Panc1 (cell line): ENCODE measurements around the gene PRR5L. TPM values are rescaled to one million over a fixed set of nuclear protein-coding genes. Genes with fewer than 3 reads are reported as not detected.

ENCODE experiments used
- ATAC-seq: fragments of 200-7000 bp; cut with Tn5 transposase; 2 replicates; pipeline ENCODE4 v1.9.1; 2020; ENCODE audit warnings: mild to moderate bottlenecking, moderate library complexity
- BruUV-seq: library from RNA; stranded (reverse); fragments of 400-500 nt; replicated peaks from 2 replicates; lab custom pipeline; 2021; lab: Mats Ljungman, UMichigan
- CTCF ChIA-PET: fragments of 300-600 bp; sonication (Branson Sonifier 250); formaldehyde crosslinking; loops from one replicate; lab custom pipeline; 2022; ENCODE audit warnings: antibody characterized with exemption; lab: Charles Lee
- POLR2A ChIA-PET: fragments of 300-600 bp; sonication (Branson Sonifier 250); formaldehyde crosslinking; loops from one replicate; lab custom pipeline; 2022; ENCODE audit warnings: antibody characterized with exemption; lab: Charles Lee
- DNase-seq: peaks from one replicate; pipeline ENCODE4 v3.0.0-alpha.2; 2010; ENCODE audit warnings: low read depth, low spot score
- H3K27ac ChIP-seq: 2 replicates; pipeline ENCODE4 v1.5.1; 2011; ENCODE audit warnings: mild to moderate bottlenecking, low read length, inconsistent platforms
- H3K27me3 ChIP-seq: fragments of 200-500 bp; sonication (Bioruptor generic); 2 replicates; pipeline ENCODE4 v1.6.0; 2014; ENCODE audit warnings: low read length, inconsistent platforms; ENCODE audit not compliant: control insufficient read depth, insufficient read depth
- H3K36me3 ChIP-seq: fragments of 200-500 bp; sonication (Bioruptor generic); 2 replicates; pipeline ENCODE4 v1.5.1; 2014; ENCODE audit warnings: inconsistent platforms, mild to moderate bottlenecking, low read length, moderate library complexity; ENCODE audit not compliant: control insufficient read depth, insufficient read depth
- H3K4me1 ChIP-seq: 2 replicates; pipeline ENCODE4 v1.5.1; 2011; ENCODE audit warnings: inconsistent platforms, mild to moderate bottlenecking, low read length, moderate library complexity; ENCODE audit not compliant: control insufficient read depth, insufficient read depth
- H3K4me3 ChIP-seq, 2 experiments: 2 replicates each; pipeline ENCODE4 v1.5.1; 2011 to 2012; ENCODE audit warnings: low read depth in 2 of 2, low read length in 2 of 2, mild to moderate bottlenecking in 2 of 2, inconsistent platforms in 1 of 2, moderate library complexity in 1 of 2
- H3K9me3 ChIP-seq: fragments of 200-500 bp; sonication (Bioruptor generic); 2 replicates; pipeline ENCODE4 v1.5.1; 2014; ENCODE audit warnings: low read depth, mild to moderate bottlenecking, inconsistent platforms, low read length, moderate library complexity; ENCODE audit not compliant: control insufficient read depth, insufficient read depth
- POLR2AphosphoS5 ChIP-seq: IDR thresholded peaks from 2 replicates; pipeline ENCODE4 v1.6.1; 2012; ENCODE audit warnings: mild to moderate bottlenecking, low read depth, low read length, moderate library complexity
- SIN3A ChIP-seq: IDR thresholded peaks from 2 replicates; pipeline ENCODE4 v1.6.1; 2012; ENCODE audit warnings: low read depth, mild to moderate bottlenecking, low read length, moderate library complexity, borderline replicate concordance; ENCODE audit not compliant: insufficient read depth
- TCF7L2 ChIP-seq: IDR thresholded peaks from 2 replicates; pipeline ENCODE4 v1.6.1; 2011; ENCODE audit warnings: mild to moderate bottlenecking, low read depth, low read length, inconsistent platforms
- in situ Hi-C: cut with HindIII; loops from 2 replicates; pipeline ENCODE4 v1.10.0; 2016; ENCODE audit warnings: low sequenced_read_pairs, low pct_unique_long_range_greater_than_20kb
- intact Hi-C: fragments of 100-400 bp; cut with micrococcal nuclease; formaldehyde crosslinking; loops from one replicate; pipeline ENCODE4 v1.10.0; 2022; ENCODE audit not compliant: unreplicated experiment
- total RNA-seq: library from RNA; stranded (reverse); gene quantifications from one replicate; pipeline ENCODE4 v1.2.1, GENCODE V29; 2021; ENCODE audit not compliant: unreplicated experiment
- TF ChIP-seq, protein P1 (sequence below), 2 experiments: IDR thresholded peaks; 2 replicates each; pipeline ENCODE4 v1.6.1; 2011 to 2012; ENCODE audit warnings: low read depth in 2 of 2, control low read depth in 1 of 2, low read length in 1 of 2, mild to moderate bottlenecking in 1 of 2, moderate library complexity in 1 of 2; ENCODE audit not compliant: insufficient read depth in 1 of 2
- TF ChIP-seq, protein P2 (sequence below): fragments of 450-650 bp; IDR thresholded peaks from 2 replicates; pipeline ENCODE4 v1.5.1; 2017; ENCODE audit warnings: mild to moderate bottlenecking

The PRR5L gene
- total RNA-seq, 1 experiment from 2014 or later = 0.36 TPM

DNA sequence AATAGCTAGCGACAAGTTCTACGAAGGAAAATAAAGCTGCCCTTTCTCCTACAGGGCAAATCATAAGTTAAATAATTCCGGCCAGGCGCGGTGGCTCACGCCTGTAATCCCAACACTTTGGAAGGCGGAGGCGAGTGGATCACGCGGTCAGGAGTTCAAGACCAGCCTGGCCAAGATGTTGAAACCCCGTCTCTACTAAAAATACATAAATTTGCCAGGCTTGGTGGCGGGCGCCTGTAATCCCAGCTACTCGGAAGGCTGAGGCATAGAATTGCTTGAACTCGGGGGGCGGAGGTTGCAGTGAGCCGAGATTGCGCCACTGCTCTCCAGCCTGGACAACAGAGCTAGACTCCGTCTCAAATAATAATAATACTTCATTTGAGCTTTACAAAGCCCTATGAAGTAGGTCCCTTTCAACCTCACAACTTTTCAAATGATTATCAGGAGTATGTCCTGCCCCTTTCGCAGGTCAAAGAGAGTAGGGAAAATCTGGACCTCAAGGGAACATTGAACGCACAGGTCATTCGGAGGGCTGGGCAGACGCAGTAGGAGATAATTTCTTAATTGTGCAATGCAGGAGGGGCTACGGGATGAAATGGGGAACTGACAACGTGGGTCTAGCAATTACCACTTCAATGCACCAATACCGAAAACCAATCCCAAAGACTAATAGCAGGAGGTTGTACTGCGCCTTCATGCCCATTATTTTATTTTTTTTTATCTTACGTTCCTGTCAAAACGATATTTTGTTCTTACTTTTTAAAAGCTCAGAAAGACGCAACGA is 7.5 kb upstream of the PRR5L start:
- ChIA-PET CTCF (interaction anchor here (0.6 to 0.7 kb wide), 3 partner anchors 47 to 787 kb away, joined by 4 to 8 read pairs (median 6); partner anchors contain the start of gene IFTAP), POLR2A (interaction anchor here (0.7 kb wide), 1 partner anchor 424 kb away, joined by 4 read pairs; no protein-coding TSS in a partner anchor)
- Histone ChIP-seq H3K9me3 (no peaks in the 10 kb centered on the region), H3K4me3 (peak overlapping the region; percentile 86 to 100), H3K4me1 (no peaks in the 10 kb centered on the region; the same call in 1 of the 2 replicates), H3K27me3 (no peaks in the 10 kb centered on the region), H3K27ac (peak overlapping the region; percentile 74), H3K36me3 (no peaks in the 10 kb centered on the region)
- ATAC-seq (peak; percentile 60), DNase-seq (no peak)
- intact Hi-C loops (no loop called here), in situ Hi-C loops (no loop called here)
- TSS peak; percentile 80 for BruUV-seq
- TF ChIP-seq TCF7L2 = no peak
- TF ChIP-seq, protein P1, sequence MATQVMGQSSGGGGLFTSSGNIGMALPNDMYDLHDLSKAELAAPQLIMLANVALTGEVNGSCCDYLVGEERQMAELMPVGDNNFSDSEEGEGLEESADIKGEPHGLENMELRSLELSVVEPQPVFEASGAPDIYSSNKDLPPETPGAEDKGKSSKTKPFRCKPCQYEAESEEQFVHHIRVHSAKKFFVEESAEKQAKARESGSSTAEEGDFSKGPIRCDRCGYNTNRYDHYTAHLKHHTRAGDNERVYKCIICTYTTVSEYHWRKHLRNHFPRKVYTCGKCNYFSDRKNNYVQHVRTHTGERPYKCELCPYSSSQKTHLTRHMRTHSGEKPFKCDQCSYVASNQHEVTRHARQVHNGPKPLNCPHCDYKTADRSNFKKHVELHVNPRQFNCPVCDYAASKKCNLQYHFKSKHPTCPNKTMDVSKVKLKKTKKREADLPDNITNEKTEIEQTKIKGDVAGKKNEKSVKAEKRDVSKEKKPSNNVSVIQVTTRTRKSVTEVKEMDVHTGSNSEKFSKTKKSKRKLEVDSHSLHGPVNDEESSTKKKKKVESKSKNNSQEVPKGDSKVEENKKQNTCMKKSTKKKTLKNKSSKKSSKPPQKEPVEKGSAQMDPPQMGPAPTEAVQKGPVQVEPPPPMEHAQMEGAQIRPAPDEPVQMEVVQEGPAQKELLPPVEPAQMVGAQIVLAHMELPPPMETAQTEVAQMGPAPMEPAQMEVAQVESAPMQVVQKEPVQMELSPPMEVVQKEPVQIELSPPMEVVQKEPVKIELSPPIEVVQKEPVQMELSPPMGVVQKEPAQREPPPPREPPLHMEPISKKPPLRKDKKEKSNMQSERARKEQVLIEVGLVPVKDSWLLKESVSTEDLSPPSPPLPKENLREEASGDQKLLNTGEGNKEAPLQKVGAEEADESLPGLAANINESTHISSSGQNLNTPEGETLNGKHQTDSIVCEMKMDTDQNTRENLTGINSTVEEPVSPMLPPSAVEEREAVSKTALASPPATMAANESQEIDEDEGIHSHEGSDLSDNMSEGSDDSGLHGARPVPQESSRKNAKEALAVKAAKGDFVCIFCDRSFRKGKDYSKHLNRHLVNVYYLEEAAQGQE (IDR thresholded peaks at IDR 0.05; ENCODE audit: insufficient read depth in 1 of 2, low read depth in 2 of 2, low read length in 1 of 2) = no peak
- TF ChIP-seq, protein P2, sequence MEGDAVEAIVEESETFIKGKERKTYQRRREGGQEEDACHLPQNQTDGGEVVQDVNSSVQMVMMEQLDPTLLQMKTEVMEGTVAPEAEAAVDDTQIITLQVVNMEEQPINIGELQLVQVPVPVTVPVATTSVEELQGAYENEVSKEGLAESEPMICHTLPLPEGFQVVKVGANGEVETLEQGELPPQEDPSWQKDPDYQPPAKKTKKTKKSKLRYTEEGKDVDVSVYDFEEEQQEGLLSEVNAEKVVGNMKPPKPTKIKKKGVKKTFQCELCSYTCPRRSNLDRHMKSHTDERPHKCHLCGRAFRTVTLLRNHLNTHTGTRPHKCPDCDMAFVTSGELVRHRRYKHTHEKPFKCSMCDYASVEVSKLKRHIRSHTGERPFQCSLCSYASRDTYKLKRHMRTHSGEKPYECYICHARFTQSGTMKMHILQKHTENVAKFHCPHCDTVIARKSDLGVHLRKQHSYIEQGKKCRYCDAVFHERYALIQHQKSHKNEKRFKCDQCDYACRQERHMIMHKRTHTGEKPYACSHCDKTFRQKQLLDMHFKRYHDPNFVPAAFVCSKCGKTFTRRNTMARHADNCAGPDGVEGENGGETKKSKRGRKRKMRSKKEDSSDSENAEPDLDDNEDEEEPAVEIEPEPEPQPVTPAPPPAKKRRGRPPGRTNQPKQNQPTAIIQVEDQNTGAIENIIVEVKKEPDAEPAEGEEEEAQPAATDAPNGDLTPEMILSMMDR = no peak
- no peak for TF ChIP-seq POLR2AphosphoS5
- no peak for TF ChIP-seq SIN3A

DNA sequence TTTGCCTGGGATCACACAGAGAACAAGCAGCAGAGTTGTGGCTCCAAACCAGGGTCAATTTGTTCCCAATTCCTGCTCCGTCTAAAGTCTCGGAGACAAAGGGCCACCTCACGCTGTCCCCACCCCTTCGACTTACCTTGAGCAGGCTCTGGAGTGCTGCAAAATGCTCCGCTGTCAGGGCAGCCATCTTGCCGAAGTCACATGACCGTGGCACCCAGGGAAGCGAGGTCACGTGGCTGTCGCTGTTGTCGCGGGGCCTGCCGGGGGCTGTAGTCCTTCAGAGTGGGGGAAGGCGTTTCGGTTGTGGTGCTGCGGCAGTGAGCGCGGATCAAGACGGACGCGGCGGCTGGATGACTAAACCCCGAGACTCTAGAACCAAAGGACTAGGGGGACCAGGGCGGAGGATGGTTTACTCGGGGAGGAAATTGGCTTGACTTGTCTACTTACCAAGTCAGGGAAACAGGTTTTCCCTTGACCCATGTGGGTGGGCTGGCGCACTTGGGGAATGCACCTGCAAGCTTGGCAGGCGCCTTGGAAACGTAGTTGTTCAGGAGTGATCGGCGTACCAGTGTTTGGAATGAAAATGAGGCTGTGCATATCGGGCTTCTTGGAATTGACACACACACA is 6.7 kb upstream of the PRR5L start, which contains the start of gene COMMD9:
TSS of gene COMMD9 (minus strand) at position 199 of the 627 bp plus-strand sequence. CDS start at position 187, 12 bp downstream.
- intact Hi-C loops = no loop called here
- Histone ChIP-seq H3K27me3 (no peaks in the 10 kb centered on the region), H3K9me3 (no peaks in the 10 kb centered on the region), H3K27ac (peak within 1 kb of the TSS; percentile 74), H3K4me3 (peak within 1 kb of the TSS; percentile 86 to 100), H3K4me1 (no peaks in the 10 kb centered on the region; the same call in 1 of the 2 replicates), H3K36me3 (no peaks in the 10 kb centered on the region)
- in situ Hi-C loops = no loop called here
- ATAC-seq = peak; percentile 99
- ChIA-PET CTCF (interaction anchor here (0.5 kb wide), 1 partner anchor 802 kb away, joined by 5 read pairs; no protein-coding TSS in a partner anchor), POLR2A (no interaction called here)
- DNase-seq = peak; percentile 75
- no TSS peak for BruUV-seq
- TF ChIP-seq, protein P1 (IDR thresholded peaks at IDR 0.05; ENCODE audit: insufficient read depth in 1 of 2, low read depth in 2 of 2, low read length in 1 of 2) = no peak
- peak; percentile 63; the same call in 1 of the 2 replicates for TF ChIP-seq POLR2AphosphoS5
- TF ChIP-seq, protein P2 = no peak
- TF ChIP-seq TCF7L2 = no peak
- peak; percentile 100 for TF ChIP-seq SIN3A
